Measurements from ENCODE around the gene ASB18.

DNA sequence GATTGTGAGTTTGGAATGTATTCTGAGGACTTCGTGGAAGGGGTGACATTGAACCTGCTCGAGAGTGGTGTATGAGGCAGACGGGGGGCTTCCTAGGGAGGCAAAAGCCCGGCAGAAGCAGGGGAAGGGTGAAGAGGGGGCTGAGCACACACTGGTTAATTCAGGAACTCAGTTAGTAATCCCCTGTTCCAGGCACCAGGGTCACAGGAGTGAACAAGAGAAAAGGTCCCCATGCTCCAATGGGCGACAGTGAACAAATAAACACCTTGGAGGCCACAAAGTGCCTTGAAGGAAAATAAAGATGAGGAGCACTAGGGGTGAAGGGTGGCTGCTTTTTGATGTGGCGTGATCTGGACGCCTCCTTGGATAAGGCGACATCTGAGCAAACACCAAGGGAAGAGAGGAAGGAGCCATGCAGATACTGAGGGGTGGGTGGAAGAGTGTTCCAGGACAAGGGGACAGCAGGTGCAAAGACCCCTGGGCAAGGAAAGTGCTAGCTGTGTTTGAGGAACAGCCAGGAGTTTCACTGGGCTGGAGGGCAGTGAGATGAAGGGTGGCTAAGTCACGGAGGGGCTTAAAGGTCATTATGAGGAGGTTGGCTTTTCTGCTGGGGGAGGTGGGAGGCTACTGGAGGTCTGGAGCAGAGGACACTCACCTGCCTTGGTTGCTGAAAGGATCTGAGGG, 26.7 kb upstream of the ASB18 start:
- TF ChIP-seq, protein P1, sequence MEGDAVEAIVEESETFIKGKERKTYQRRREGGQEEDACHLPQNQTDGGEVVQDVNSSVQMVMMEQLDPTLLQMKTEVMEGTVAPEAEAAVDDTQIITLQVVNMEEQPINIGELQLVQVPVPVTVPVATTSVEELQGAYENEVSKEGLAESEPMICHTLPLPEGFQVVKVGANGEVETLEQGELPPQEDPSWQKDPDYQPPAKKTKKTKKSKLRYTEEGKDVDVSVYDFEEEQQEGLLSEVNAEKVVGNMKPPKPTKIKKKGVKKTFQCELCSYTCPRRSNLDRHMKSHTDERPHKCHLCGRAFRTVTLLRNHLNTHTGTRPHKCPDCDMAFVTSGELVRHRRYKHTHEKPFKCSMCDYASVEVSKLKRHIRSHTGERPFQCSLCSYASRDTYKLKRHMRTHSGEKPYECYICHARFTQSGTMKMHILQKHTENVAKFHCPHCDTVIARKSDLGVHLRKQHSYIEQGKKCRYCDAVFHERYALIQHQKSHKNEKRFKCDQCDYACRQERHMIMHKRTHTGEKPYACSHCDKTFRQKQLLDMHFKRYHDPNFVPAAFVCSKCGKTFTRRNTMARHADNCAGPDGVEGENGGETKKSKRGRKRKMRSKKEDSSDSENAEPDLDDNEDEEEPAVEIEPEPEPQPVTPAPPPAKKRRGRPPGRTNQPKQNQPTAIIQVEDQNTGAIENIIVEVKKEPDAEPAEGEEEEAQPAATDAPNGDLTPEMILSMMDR (IDR thresholded peaks at IDR 0.05) = no peak
- TF ChIP-seq POLR2AphosphoS5 (IDR thresholded peaks at IDR 0.05) (no peak), POLR2A (IDR thresholded peaks at IDR 0.05) (no peak), EP300 (IDR thresholded peaks at IDR 0.05) (no peak)

All from stomach (tissue), 4 donors.